ENCODE data around the gene KRTAP5-1.

GRCh38 chr11:1562469-1563148 is 22.5 kb downstream of the KRTAP5-1 start:
- TF ChIP-seq POLR2AphosphoS5 (IDR thresholded peaks at IDR 0.05; ENCODE audit: low read depth, low read length) (no peak), CEBPB (IDR thresholded peaks at IDR 0.05; ENCODE audit: low read depth) (no peak), SP1 (IDR thresholded peaks at IDR 0.05; ENCODE audit: low read depth) (no peak), ZFX (IDR thresholded peaks at IDR 0.05) (no peak), EZH2phosphoT487 (IDR thresholded peaks at IDR 0.05; ENCODE audit: borderline replicate concordance) (no peak), RAD21 (IDR thresholded peaks at IDR 0.05; ENCODE audit: low read depth) (no peak), JUND (IDR thresholded peaks at IDR 0.05) (no peak), POLR2A (IDR thresholded peaks at IDR 0.05; ENCODE audit: borderline replicate concordance, extremely low read depth, insufficient read depth, insufficient read length) (no peak), REST (IDR thresholded peaks at IDR 0.05; ENCODE audit: low read depth) (no peak)
- TF ChIP-seq, protein P1, sequence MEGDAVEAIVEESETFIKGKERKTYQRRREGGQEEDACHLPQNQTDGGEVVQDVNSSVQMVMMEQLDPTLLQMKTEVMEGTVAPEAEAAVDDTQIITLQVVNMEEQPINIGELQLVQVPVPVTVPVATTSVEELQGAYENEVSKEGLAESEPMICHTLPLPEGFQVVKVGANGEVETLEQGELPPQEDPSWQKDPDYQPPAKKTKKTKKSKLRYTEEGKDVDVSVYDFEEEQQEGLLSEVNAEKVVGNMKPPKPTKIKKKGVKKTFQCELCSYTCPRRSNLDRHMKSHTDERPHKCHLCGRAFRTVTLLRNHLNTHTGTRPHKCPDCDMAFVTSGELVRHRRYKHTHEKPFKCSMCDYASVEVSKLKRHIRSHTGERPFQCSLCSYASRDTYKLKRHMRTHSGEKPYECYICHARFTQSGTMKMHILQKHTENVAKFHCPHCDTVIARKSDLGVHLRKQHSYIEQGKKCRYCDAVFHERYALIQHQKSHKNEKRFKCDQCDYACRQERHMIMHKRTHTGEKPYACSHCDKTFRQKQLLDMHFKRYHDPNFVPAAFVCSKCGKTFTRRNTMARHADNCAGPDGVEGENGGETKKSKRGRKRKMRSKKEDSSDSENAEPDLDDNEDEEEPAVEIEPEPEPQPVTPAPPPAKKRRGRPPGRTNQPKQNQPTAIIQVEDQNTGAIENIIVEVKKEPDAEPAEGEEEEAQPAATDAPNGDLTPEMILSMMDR (IDR thresholded peaks at IDR 0.05 in 2 of 3, conservative IDR thresholded peaks at IDR 0.05 in 1 of 3; ENCODE audit: borderline replicate concordance in 1 of 3, insufficient read depth in 1 of 3, low read depth in 2 of 3, low read length in 2 of 3), result no peak
- TF ChIP-seq, protein P2, sequence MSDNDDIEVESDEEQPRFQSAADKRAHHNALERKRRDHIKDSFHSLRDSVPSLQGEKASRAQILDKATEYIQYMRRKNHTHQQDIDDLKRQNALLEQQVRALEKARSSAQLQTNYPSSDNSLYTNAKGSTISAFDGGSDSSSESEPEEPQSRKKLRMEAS (IDR thresholded peaks at IDR 0.05), result no peak

Measured in HCT116 (cell line).